Esophagus muscularis mucosa (tissue), 4 donors: Measurements from ENCODE around the gene ATL1.

Source experiments
- EP300 ChIP-seq: sonication (generic); formaldehyde crosslinking; IDR thresholded peaks from one replicate; pipeline ENCODE4 v1.6.1; 2017; ENCODE audit warnings: antibody characterized with exemption
- POLR2A ChIP-seq: fragments of 450-650 bp; IDR thresholded peaks from one replicate; pipeline ENCODE4 v1.6.1; 2017; ENCODE audit warnings: antibody characterized with exemption, moderate library complexity, mild to moderate bottlenecking, low read depth
- TF ChIP-seq, protein P1 (sequence below), 3 experiments: fragments of 200-600 bp in 2 of 3; fragments of 450-650 bp in 1 of 3; sonication (generic) in 2 of 3; IDR thresholded peaks; one replicate each; pipeline ENCODE4 v1.5.1; 2017 to 2019; ENCODE audit warnings: antibody characterized with exemption in 3 of 3, mild to moderate bottlenecking in 2 of 3, moderate library complexity in 1 of 3

DNA sequence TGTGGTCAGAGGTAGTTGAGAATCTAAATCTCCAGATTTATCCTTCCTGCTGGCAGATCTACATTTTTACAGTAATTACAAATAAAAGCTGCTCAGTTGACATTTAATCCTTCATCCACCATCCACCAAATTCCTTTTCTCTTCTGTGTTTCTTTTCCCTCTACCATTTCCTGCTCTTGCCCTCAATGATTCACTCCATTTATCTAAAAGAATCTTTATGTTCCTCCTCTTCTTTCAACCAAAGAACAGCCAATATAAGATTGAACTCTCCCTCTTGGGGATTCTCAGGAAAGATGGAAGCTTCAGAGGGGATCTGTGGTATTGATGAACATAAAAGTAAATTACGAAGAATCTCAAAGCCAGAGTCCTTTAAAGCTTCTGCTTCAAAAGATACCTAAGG, 31.9 kb upstream of the ATL1 start:
- TF ChIP-seq, protein P1, sequence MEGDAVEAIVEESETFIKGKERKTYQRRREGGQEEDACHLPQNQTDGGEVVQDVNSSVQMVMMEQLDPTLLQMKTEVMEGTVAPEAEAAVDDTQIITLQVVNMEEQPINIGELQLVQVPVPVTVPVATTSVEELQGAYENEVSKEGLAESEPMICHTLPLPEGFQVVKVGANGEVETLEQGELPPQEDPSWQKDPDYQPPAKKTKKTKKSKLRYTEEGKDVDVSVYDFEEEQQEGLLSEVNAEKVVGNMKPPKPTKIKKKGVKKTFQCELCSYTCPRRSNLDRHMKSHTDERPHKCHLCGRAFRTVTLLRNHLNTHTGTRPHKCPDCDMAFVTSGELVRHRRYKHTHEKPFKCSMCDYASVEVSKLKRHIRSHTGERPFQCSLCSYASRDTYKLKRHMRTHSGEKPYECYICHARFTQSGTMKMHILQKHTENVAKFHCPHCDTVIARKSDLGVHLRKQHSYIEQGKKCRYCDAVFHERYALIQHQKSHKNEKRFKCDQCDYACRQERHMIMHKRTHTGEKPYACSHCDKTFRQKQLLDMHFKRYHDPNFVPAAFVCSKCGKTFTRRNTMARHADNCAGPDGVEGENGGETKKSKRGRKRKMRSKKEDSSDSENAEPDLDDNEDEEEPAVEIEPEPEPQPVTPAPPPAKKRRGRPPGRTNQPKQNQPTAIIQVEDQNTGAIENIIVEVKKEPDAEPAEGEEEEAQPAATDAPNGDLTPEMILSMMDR (IDR thresholded peaks at IDR 0.05): no peak
- TF ChIP-seq POLR2A: no peak
- no peak for TF ChIP-seq EP300
